Trophoblast cell (in vitro differentiated cells and primary cell): ENCODE measurements around the gene DCXR.

Experiments
- DNase-seq, 2 donors: peaks; one replicate each; pipeline ENCODE4 v3.0.0-alpha.2; 2016
- H2AFZ ChIP-seq: 2 replicates; pipeline ENCODE4 v1.6.1; 2013; ENCODE audit warnings: low read length, moderate library complexity, mild to moderate bottlenecking; ENCODE audit not compliant: insufficient read depth, poor library complexity
- H2AK5ac ChIP-seq: 2 replicates; pipeline ENCODE4 v1.6.1; 2013; ENCODE audit warnings: mild to moderate bottlenecking, low read length
- H2BK120ac ChIP-seq: 2 replicates; pipeline ENCODE4 v1.6.1; 2013; ENCODE audit warnings: low read length, mild to moderate bottlenecking, moderate library complexity; ENCODE audit not compliant: insufficient read depth, poor library complexity
- H2BK12ac ChIP-seq: 2 replicates; pipeline ENCODE4 v1.6.1; 2013; ENCODE audit warnings: mild to moderate bottlenecking, low read length, moderate library complexity
- H2BK5ac ChIP-seq: 2 replicates; pipeline ENCODE4 v1.6.1; 2013; ENCODE audit warnings: low read length, low read depth, moderate library complexity, mild to moderate bottlenecking; ENCODE audit not compliant: poor library complexity
- H3K14ac ChIP-seq: 2 replicates; pipeline ENCODE4 v1.6.1; 2013; ENCODE audit warnings: mild to moderate bottlenecking, low read length
- H3K18ac ChIP-seq: 2 replicates; pipeline ENCODE4 v1.6.1; 2013; ENCODE audit warnings: mild to moderate bottlenecking, low read length
- H3K23ac ChIP-seq: 2 replicates; pipeline ENCODE4 v1.6.1; 2013; ENCODE audit warnings: low read length
- H3K27ac ChIP-seq: 2 replicates; pipeline ENCODE4 v1.5.1; 2013; ENCODE audit warnings: low read depth, mild to moderate bottlenecking, inconsistent platforms, low read length, moderate library complexity
- H3K27me3 ChIP-seq: 2 replicates; pipeline ENCODE4 v1.6.1; 2013; ENCODE audit warnings: inconsistent platforms, mild to moderate bottlenecking, low read length, moderate library complexity; ENCODE audit not compliant: insufficient read depth
- H3K36me3 ChIP-seq, 2 experiments: 1 replicate in 1 of 2; 2 replicates in 1 of 2; pipeline ENCODE4 v1.6.1; 2013; ENCODE audit warnings: low read length in 2 of 2, mild to moderate bottlenecking in 2 of 2, moderate library complexity in 1 of 2; ENCODE audit not compliant: insufficient read depth in 2 of 2, control insufficient read depth in 1 of 2
- H3K4ac ChIP-seq: 2 replicates; pipeline ENCODE4 v1.6.1; 2013; ENCODE audit warnings: low read depth, mild to moderate bottlenecking, low read length, moderate library complexity
- H3K4me1 ChIP-seq, 2 experiments: 1 replicate in 1 of 2; 2 replicates in 1 of 2; pipeline ENCODE4 v1.6.1; 2013; ENCODE audit warnings: low read length in 2 of 2, mild to moderate bottlenecking in 2 of 2, moderate library complexity in 1 of 2; ENCODE audit not compliant: insufficient read depth in 2 of 2, control insufficient read depth in 1 of 2
- H3K4me2 ChIP-seq: 2 replicates; pipeline ENCODE4 v1.6.1; 2013; ENCODE audit warnings: inconsistent platforms, mild to moderate bottlenecking, low read length, moderate library complexity
- H3K4me3 ChIP-seq: 2 replicates; pipeline ENCODE4 v1.5.1; 2013; ENCODE audit warnings: mild to moderate bottlenecking, low read depth, low read length, inconsistent platforms
- H3K79me1 ChIP-seq: one replicate; pipeline ENCODE4 v1.6.1; 2013; ENCODE audit warnings: low read length
- H3K79me2 ChIP-seq: 2 replicates; pipeline ENCODE4 v1.6.1; 2013; ENCODE audit warnings: low read length, mild to moderate bottlenecking; ENCODE audit not compliant: control insufficient read depth, insufficient read depth, poor library complexity
- H3K9ac ChIP-seq: 2 replicates; pipeline ENCODE4 v1.6.1; 2013; ENCODE audit warnings: mild to moderate bottlenecking, low read length
- H3K9me3 ChIP-seq: 2 replicates; pipeline ENCODE4 v1.6.1; 2013; ENCODE audit warnings: low read depth, mild to moderate bottlenecking, control low read depth, inconsistent platforms, low read length; ENCODE audit not compliant: insufficient read depth
- H4K12ac ChIP-seq: 2 replicates; pipeline ENCODE4 v1.6.1; 2013; ENCODE audit warnings: low read depth, mild to moderate bottlenecking, low read length, moderate library complexity
- H4K8ac ChIP-seq: 2 replicates; pipeline ENCODE4 v1.6.1; 2013; ENCODE audit warnings: low read depth, mild to moderate bottlenecking, low read length, moderate library complexity
- H4K91ac ChIP-seq: one replicate; pipeline ENCODE4 v1.6.1; 2013; ENCODE audit warnings: low read depth, mild to moderate bottlenecking, low read length, moderate library complexity
- WGBS: extraction: QIAGEN DNeasy Blood & Tissue Kit; methylation state at CpG from one replicate; pipeline ENCODE4 v1.1.7; 2013; ENCODE audit warnings: missing lambda C conversion rate; ENCODE audit not compliant: insufficient read length, insufficient coverage; ENCODE audit errors: extremely low coverage; 5-methylcytosine and 5-hydroxymethylcytosine counted together

DCXR gene

GRCh38 chr17:82084373-82085030 is 47.0 kb upstream of the DCXR start:
- Histone ChIP-seq H2BK120ac (no peak overlapping the region), H3K18ac (no peak overlapping the region), H3K79me2 (no peaks in the 10 kb centered on the region), H2AFZ (no peak overlapping the region), H3K23ac (no peak overlapping the region), H2BK12ac (no peak overlapping the region), H4K8ac (no peak overlapping the region), H2BK5ac (no peak overlapping the region), H4K12ac (no peak overlapping the region), H3K79me1 (no peaks in the 10 kb centered on the region), H3K9ac (no peak overlapping the region), H3K27ac (no peak overlapping the region), H3K4me2 (no peak overlapping the region), H2AK5ac (no peak overlapping the region), H3K4me1 (no peaks in the 10 kb centered on the region), H4K91ac (no peak overlapping the region), H3K4me3 (no peak overlapping the region), H3K9me3 (peaks cover 8% of the 10 kb centered on the region), H3K14ac (no peak overlapping the region), H3K27me3 (no peaks in the 10 kb centered on the region), H3K4ac (no peak overlapping the region), H3K36me3 (peaks cover 99% of the 10 kb centered on the region in 2 experiments)
- DNase-seq: no peak
- no CpG with 5 or more reads among the region's 31 CpGs for WGBS

- no peak overlapping the region for H2BK120ac ChIP-seq
- no peak overlapping the region for H3K23ac ChIP-seq
- no peak overlapping the region for H2BK5ac ChIP-seq
- H4K12ac ChIP-seq: no peak overlapping the region
- H4K91ac ChIP-seq: no peak overlapping the region
- H3K79me2 ChIP-seq: no peaks in the 10 kb centered on the region
- H2AK5ac ChIP-seq: no peak overlapping the region
- no CpG with 5 or more reads among the region's 55 CpGs for WGBS
- no peak overlapping the region for H3K14ac ChIP-seq
- no peak overlapping the region for H3K18ac ChIP-seq
- H3K9me3 ChIP-seq: peaks cover 10% of the 10 kb centered on the region
- H3K4me2 ChIP-seq: no peak overlapping the region
- no peak for DNase-seq
- no peaks in the 10 kb centered on the region for H3K27me3 ChIP-seq
- no peak overlapping the region for H2AFZ ChIP-seq
- H4K8ac ChIP-seq: no peak overlapping the region
- H3K79me1 ChIP-seq: no peaks in the 10 kb centered on the region
- no peak overlapping the region for H3K4ac ChIP-seq
- H3K27ac ChIP-seq: no peak overlapping the region
- H2BK12ac ChIP-seq: no peak overlapping the region
- H3K4me1 ChIP-seq: no peaks in the 10 kb centered on the region
- H3K4me3 ChIP-seq: no peak overlapping the region
- H3K9ac ChIP-seq: no peak overlapping the region
- H3K36me3 ChIP-seq: peaks cover 98 to 99% of the 10 kb centered on the region in 2 experiments
Observed at GRCh38 chr17:82083533-82084359, 46.2 kb upstream of the DCXR start.

DNA sequence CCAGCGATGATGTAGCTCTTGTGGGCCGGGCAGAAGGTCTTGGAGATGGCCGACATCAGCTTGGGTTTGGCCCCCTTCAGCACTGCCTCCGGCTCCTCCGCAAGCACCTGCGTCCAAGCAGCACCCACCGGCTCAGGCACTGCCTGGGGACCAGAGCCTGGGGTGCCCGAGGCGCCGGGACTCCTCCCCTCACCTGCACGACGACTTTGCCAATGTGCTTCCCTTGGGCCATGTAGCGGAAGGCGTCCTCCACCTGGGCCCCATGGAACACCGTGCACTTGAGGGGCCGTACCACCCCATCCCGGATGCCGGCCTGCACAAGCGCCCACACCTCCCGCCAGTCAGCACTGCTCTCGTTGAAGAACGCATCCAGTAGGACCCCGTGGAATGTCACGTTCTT is 45.5 kb upstream of the DCXR start:
- Histone ChIP-seq H2BK12ac (no peak overlapping the region), H3K14ac (no peak overlapping the region), H4K91ac (no peak overlapping the region), H3K9ac (no peak overlapping the region), H3K36me3 (peaks cover 98 to 99% of the 10 kb centered on the region in 2 experiments), H3K18ac (no peak overlapping the region), H2AFZ (no peak overlapping the region), H3K9me3 (peaks cover 10% of the 10 kb centered on the region), H3K4me1 (no peaks in the 10 kb centered on the region), H3K4me3 (no peak overlapping the region), H3K4ac (no peak overlapping the region), H3K79me2 (no peaks in the 10 kb centered on the region), H3K27me3 (no peaks in the 10 kb centered on the region), H3K27ac (no peak overlapping the region), H3K23ac (no peak overlapping the region), H2BK5ac (no peak overlapping the region), H4K12ac (no peak overlapping the region), H2AK5ac (no peak overlapping the region), H3K4me2 (no peak overlapping the region), H4K8ac (no peak overlapping the region), H3K79me1 (no peaks in the 10 kb centered on the region), H2BK120ac (no peak overlapping the region)
- no peak for DNase-seq
- WGBS: no CpG with 5 or more reads among the region's 24 CpGs

GRCh38 chr17:82082456-82082855 is 45.0 kb upstream of the DCXR start:
- H3K79me2 ChIP-seq: no peaks in the 10 kb centered on the region
- no peak overlapping the region for H2BK12ac ChIP-seq
- H3K4me3 ChIP-seq: no peak overlapping the region
- no peak overlapping the region for H3K4me2 ChIP-seq
- H4K12ac ChIP-seq: no peak overlapping the region
- H3K23ac ChIP-seq: no peak overlapping the region
- no peak overlapping the region for H4K91ac ChIP-seq
- H4K8ac ChIP-seq: no peak overlapping the region
- H3K27me3 ChIP-seq: no peaks in the 10 kb centered on the region
- H2AFZ ChIP-seq: no peak overlapping the region
- no peak for DNase-seq
- no peak overlapping the region for H2AK5ac ChIP-seq
- H2BK120ac ChIP-seq: no peak overlapping the region
- H3K9me3 ChIP-seq: peaks cover 9% of the 10 kb centered on the region
- no peak overlapping the region for H3K14ac ChIP-seq
- no peak overlapping the region for H3K4ac ChIP-seq
- WGBS: no CpG with 5 or more reads among the region's 19 CpGs
- no peaks in the 10 kb centered on the region for H3K79me1 ChIP-seq
- H3K18ac ChIP-seq: no peak overlapping the region
- H3K9ac ChIP-seq: no peak overlapping the region
- peaks cover 98 to 99% of the 10 kb centered on the region in 2 experiments for H3K36me3 ChIP-seq
- H3K4me1 ChIP-seq: no peaks in the 10 kb centered on the region
- no peak overlapping the region for H3K27ac ChIP-seq
- H2BK5ac ChIP-seq: no peak overlapping the region
